Common myeloid progenitor, CD34-positive (primary cell): Measurements from ENCODE around the gene INTS2.
"Not testable (repeated sequence)": the region's sequence is repeated elsewhere in the genome, so short reads cannot be mapped to it uniquely, and the experiment has no call there.

ENCODE experiments used
- CTCF ChIA-PET: fragments of 350-600 bp; sonication (Branson Sonifier 250); formaldehyde crosslinking; loops from one replicate; lab custom pipeline; 2021; ENCODE audit warnings: antibody characterized with exemption; lab: Charles Lee
- POLR2A ChIA-PET: fragments of 350-600 bp; sonication (Branson Sonifier 250); formaldehyde crosslinking; loops from one replicate; lab custom pipeline; 2021; ENCODE audit warnings: antibody characterized with exemption; lab: Charles Lee
- DNase-seq, 3 donors: peaks; one replicate each; pipeline versions ENCODE4 v3.0.0 to v3.0.0-alpha.2; 2013
- H3K27ac ChIP-seq, 2 experiments: 1 replicate in 1 of 2; 2 replicates in 1 of 2; pipeline ENCODE4 v1.7.0; 2013; ENCODE audit warnings: inconsistent platforms in 2 of 2, low read length in 2 of 2, mild to moderate bottlenecking in 2 of 2, low read depth in 1 of 2, moderate library complexity in 1 of 2; ENCODE audit not compliant: severe bottlenecking in 2 of 2, insufficient read depth in 1 of 2, poor library complexity in 1 of 2
- H3K27me3 ChIP-seq, 5 experiments: replicated peaks in 2 of 5; 1 replicate in 3 of 5; 2 replicates in 2 of 5; pipeline versions ENCODE4 v1.6.1 to v1.7.0; 2013; ENCODE audit warnings: low read length in 4 of 5, mild to moderate bottlenecking in 2 of 5, moderate library complexity in 2 of 5, inconsistent platforms in 1 of 5; ENCODE audit not compliant: insufficient read depth in 5 of 5, control insufficient read depth in 4 of 5
- H3K36me3 ChIP-seq, 4 experiments: 1 replicate in 2 of 4; 2 replicates in 2 of 4; pipeline versions ENCODE4 v1.6.1 to v1.7.0; 2013; ENCODE audit warnings: low read length in 3 of 4, control low read depth in 1 of 4, mild to moderate bottlenecking in 1 of 4; ENCODE audit not compliant: control insufficient read depth in 4 of 4, insufficient read depth in 4 of 4
- H3K4me1 ChIP-seq, 4 experiments: 1 replicate in 3 of 4; 2 replicates in 1 of 4; pipeline versions ENCODE4 v1.6.1 to v1.7.1; 2013; ENCODE audit warnings: low read length in 3 of 4, mild to moderate bottlenecking in 3 of 4, control low read depth in 1 of 4, inconsistent platforms in 1 of 4, moderate library complexity in 1 of 4; ENCODE audit not compliant: control insufficient read depth in 4 of 4, insufficient read depth in 4 of 4; ENCODE audit errors: control extremely low read depth in 1 of 4
- H3K4me3 ChIP-seq, 7 experiments: 1 replicate in 4 of 7; 2 replicates in 3 of 7; pipeline versions ENCODE4 v1.5.1 to v1.7.0; 2013; ENCODE audit warnings: mild to moderate bottlenecking in 7 of 7, low read length in 6 of 7, moderate library complexity in 6 of 7, inconsistent platforms in 2 of 7, low read depth in 2 of 7, control low read depth in 1 of 7; ENCODE audit not compliant: insufficient read depth in 4 of 7, control insufficient read depth in 1 of 7; ENCODE audit errors: extremely low read depth in 1 of 7
- H3K9me3 ChIP-seq, 5 experiments: 1 replicate in 4 of 5; 2 replicates in 1 of 5; pipeline versions ENCODE4 v1.6.1 to v1.7.1; 2013; ENCODE audit warnings: low read length in 4 of 5, mild to moderate bottlenecking in 2 of 5, inconsistent platforms in 1 of 5, low read depth in 1 of 5, moderate library complexity in 1 of 5; ENCODE audit not compliant: control insufficient read depth in 4 of 5, insufficient read depth in 2 of 5; ENCODE audit errors: control extremely low read depth in 1 of 5
- WGBS: methylation state at CpG from one replicate; pipeline ENCODE4 v1.1.5; 2013; ENCODE audit not compliant: insufficient coverage; 5-methylcytosine and 5-hydroxymethylcytosine counted together

Gene INTS2

GRCh38 chr17:61819265-61819664, 108.5 kb downstream of the INTS2 start:
- H3K9me3 ChIP-seq, H3K27me3 ChIP-seq, H3K27ac ChIP-seq, DNase-seq, CTCF ChIA-PET, H3K4me3 ChIP-seq: not testable (repeated sequence)
- WGBS: no CpG with 5 or more reads among the region's 3 CpGs
- POLR2A ChIA-PET: interaction anchor here (0.7 kb wide), 1 partner anchor 702 kb away, joined by 3 read pairs; no protein-coding TSS in a partner anchor
- peaks cover 4 to 26% (median 12%) of the 10 kb centered on the region in 4 experiments for H3K36me3 ChIP-seq
- peaks cover 4 to 13% (median 10%) of the 10 kb centered on the region in 4 experiments for H3K4me1 ChIP-seq

- Histone ChIP-seq H3K27ac (no peak overlapping the region), H3K27me3 (no peaks in the 10 kb centered on the region), H3K4me1 (peaks cover 4 to 13% (median 10%) of the 10 kb centered on the region in 4 experiments), H3K36me3 (peaks cover 4 to 26% (median 13%) of the 10 kb centered on the region in 4 experiments), H3K4me3 (no peak overlapping the region), H3K9me3 (peaks cover 0 to 7% (median 4%) of the 10 kb centered on the region in 5 experiments)
- ChIA-PET CTCF (no interaction called here), POLR2A (no interaction called here)
- DNase-seq: no peak
Observed at GRCh38 chr17:61818225-61818624, 109.6 kb downstream of the INTS2 start.

GRCh38 chr17:61817452-61817851, 110.3 kb downstream of the INTS2 start:
- Histone ChIP-seq H3K9me3 (peaks cover 0 to 7% (median 4%) of the 10 kb centered on the region in 5 experiments), H3K36me3 (peaks cover 4 to 21% (median 13%) of the 10 kb centered on the region in 4 experiments), H3K27me3 (no peaks in the 10 kb centered on the region), H3K4me3 (no peak overlapping the region), H3K27ac (no peak overlapping the region), H3K4me1 (peaks cover 4 to 19% (median 11%) of the 10 kb centered on the region in 4 experiments)
- DNase-seq: no peak
- WGBS: no CpG with 5 or more reads among the region's 3 CpGs
- POLR2A ChIA-PET: no interaction called here
- CTCF ChIA-PET: no interaction called here

GRCh38 chr17:61816538-61816937, 111.2 kb downstream of the INTS2 start:
- 17% methylated on average over 1 of the region's 4 CpGs for WGBS
- peaks cover 4 to 17% (median 12%) of the 10 kb centered on the region in 4 experiments for H3K36me3 ChIP-seq
- H3K9me3 ChIP-seq: peaks cover 0 to 7% (median 4%) of the 10 kb centered on the region in 5 experiments
- no peaks in the 10 kb centered on the region for H3K27me3 ChIP-seq
- ChIA-PET CTCF (no interaction called here), POLR2A (no interaction called here)
- peak overlapping the region in 3 of 7 experiments; percentile 12 to 52 (median 32) for H3K4me3 ChIP-seq
- H3K4me1 ChIP-seq: peaks cover 4 to 19% (median 12%) of the 10 kb centered on the region in 4 experiments
- peak overlapping the region in 1 of 2 experiments; percentile 35 for H3K27ac ChIP-seq
- peak; percentile 71 to 92 (median 88) for DNase-seq

- POLR2A ChIA-PET: no interaction called here
- DNase-seq: peak in 1 of 3 donors; percentile 20
- Histone ChIP-seq H3K27ac (no peak overlapping the region), H3K9me3 (peaks cover 0 to 4% (median 2%) of the 10 kb centered on the region in 5 experiments), H3K4me1 (peaks cover 4 to 19% (median 12%) of the 10 kb centered on the region in 4 experiments), H3K36me3 (peaks cover 2 to 12% (median 8%) of the 10 kb centered on the region in 4 experiments), H3K4me3 (peak overlapping the region in 1 of 7 experiments; percentile 32), H3K27me3 (no peaks in the 10 kb centered on the region)
- WGBS: 80% methylated on average over 3 of the region's 5 CpGs
- CTCF ChIA-PET: no interaction called here
Observed at GRCh38 chr17:61815863-61816503, 111.8 kb downstream of the INTS2 start.
